Stimulated activated effector memory CD8-positive, alpha-beta T cell treated with anti-CD3 and anti-CD28 coated beads, Interleukin-12 subunit alpha, Interleukin-12 subunit beta, amount 100 ng/mL, for 72 hours (primary cell): ENCODE data around the gene FNIP1.
"Not testable (repeated sequence)": the region's sequence is repeated elsewhere in the genome, so short reads cannot be mapped to it uniquely, and the experiment has no call there.

Experiments
- ATAC-seq: fragments of 150-1000 bp; cut with Tn5 transposase; 2 replicates; pipeline ENCODE4 v1.10.0; 2021
- DNase-seq, 2 donors: peaks; one replicate each; pipeline ENCODE4 v3.0.0; 2021 to 2022; ENCODE audit warnings: low spot score in 2 of 2
- H3K27ac Mint-ChIP-seq: one replicate; pipeline ENCODE4 v1.8.0; 2022; ENCODE audit warnings: mild to moderate bottlenecking, mixed read lengths
- H3K36me3 Mint-ChIP-seq: one replicate; pipeline ENCODE4 v1.8.0; 2022; ENCODE audit warnings: mild to moderate bottlenecking, mixed read lengths
- H3K4me1 Mint-ChIP-seq: one replicate; pipeline ENCODE4 v1.8.0; 2022; ENCODE audit warnings: mixed read lengths
- H3K4me3 Mint-ChIP-seq: one replicate; pipeline ENCODE4 v1.8.0; 2022; ENCODE audit warnings: mild to moderate bottlenecking, mixed read lengths
- H3K9me3 Mint-ChIP-seq: one replicate; pipeline ENCODE4 v1.8.0; 2022; ENCODE audit warnings: mixed read lengths

FNIP1 gene

DNA sequence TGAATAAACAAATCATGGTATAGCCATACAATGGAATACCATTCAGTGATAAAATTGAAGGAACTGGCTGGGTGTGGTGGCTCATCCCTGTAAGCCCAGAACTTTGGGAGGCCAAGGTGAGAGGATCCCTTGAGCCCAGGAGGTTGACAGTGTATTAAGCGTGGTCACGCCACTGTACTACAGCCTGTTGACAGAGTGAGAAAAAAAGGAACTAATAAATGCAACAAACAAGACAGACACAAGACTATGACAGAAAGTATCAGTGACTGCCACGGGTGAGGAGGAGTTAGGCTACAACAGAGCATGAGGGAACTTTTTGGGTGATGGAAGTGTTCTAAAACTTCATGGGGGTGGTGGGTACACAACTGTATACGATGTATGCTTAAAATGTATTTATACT is 2.2 kb downstream of the FNIP1 start:
- Mint-ChIP-seq H3K36me3 (peaks cover 15% of the 10 kb centered on the region), H3K4me1 (peaks cover 23% of the 10 kb centered on the region), H3K27ac (no peak overlapping the region), H3K4me3 (peak overlapping the region; percentile 92), H3K9me3 (no peaks in the 10 kb centered on the region)
- no peak for DNase-seq
- no peak for ATAC-seq

DNA sequence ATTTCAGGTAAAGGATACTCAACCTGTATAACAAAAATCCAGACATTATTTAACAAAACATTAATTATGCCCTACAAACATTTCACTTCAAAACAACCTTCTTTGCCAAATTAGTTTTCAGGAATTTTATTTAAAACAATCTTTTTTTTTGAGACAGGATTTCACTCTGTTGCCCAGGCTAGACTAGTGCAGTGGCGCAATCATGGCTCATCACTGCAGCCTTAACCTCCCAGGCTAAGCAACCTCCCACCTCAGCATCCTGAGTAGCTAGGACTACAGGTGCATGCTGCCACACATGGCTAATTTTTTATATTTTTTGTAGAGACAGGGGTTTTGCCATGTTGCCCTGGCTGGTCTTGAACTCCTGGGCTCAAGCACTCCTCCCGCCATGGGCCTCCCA is 3.9 kb downstream of the FNIP1 start:
- ATAC-seq (no peak), DNase-seq (no peak)
- peaks cover 15% of the 10 kb centered on the region for H3K36me3 Mint-ChIP-seq
- peaks cover 30% of the 10 kb centered on the region for H3K4me1 Mint-ChIP-seq
- no peaks in the 10 kb centered on the region for H3K9me3 Mint-ChIP-seq
- H3K4me3 Mint-ChIP-seq, result no peak overlapping the region
- no peak overlapping the region for H3K27ac Mint-ChIP-seq

GRCh38 chr5:131791866-131792265 is 5.0 kb downstream of the FNIP1 start:
- Mint-ChIP-seq H3K27ac (no peak overlapping the region), H3K9me3 (no peaks in the 10 kb centered on the region), H3K4me1 (peaks cover 40% of the 10 kb centered on the region), H3K36me3 (peaks cover 12% of the 10 kb centered on the region), H3K4me3 (no peak overlapping the region)
- ATAC-seq (no peak), DNase-seq (no peak)

- H3K9me3 Mint-ChIP-seq, result no peaks in the 10 kb centered on the region
- H3K4me1 Mint-ChIP-seq, result peaks cover 34% of the 10 kb centered on the region
- peaks cover 10% of the 10 kb centered on the region for H3K36me3 Mint-ChIP-seq
- H3K27ac Mint-ChIP-seq, result no peak overlapping the region
- ATAC-seq (no peak), DNase-seq (no peak)
- H3K4me3 Mint-ChIP-seq, result no peak overlapping the region
Observed at GRCh38 chr5:131790550-131790949, 6.3 kb downstream of the FNIP1 start.

DNA sequence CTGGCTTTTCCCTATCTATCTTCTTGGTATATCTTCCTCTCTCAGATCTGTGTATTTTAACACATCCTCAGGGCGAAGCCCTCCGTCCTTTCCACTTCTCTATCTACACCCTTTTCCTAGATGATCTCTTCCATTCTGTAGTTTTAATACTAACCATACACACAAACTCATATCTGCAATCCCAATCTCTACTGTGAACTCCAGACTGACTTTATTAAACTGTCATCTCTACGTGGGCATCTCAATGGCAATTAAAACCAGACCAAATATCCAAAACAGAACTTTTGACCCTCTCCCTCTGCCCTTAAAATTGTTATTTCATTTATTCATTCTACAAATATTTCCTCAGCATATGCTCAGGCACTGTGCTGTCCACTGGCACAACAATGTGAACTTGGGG is 7.1 kb downstream of the FNIP1 start:
- DNase-seq, result no peak
- ATAC-seq, result no peak
- no peak overlapping the region for H3K4me3 Mint-ChIP-seq
- no peaks in the 10 kb centered on the region for H3K9me3 Mint-ChIP-seq
- H3K4me1 Mint-ChIP-seq, result peaks cover 26% of the 10 kb centered on the region
- H3K27ac Mint-ChIP-seq, result no peak overlapping the region
- peaks cover 10% of the 10 kb centered on the region for H3K36me3 Mint-ChIP-seq

GRCh38 chr5:131787736-131788135 is 9.1 kb downstream of the FNIP1 start:
- H3K4me1 Mint-ChIP-seq, result peaks cover 32% of the 10 kb centered on the region
- H3K9me3 Mint-ChIP-seq, result no peaks in the 10 kb centered on the region
- H3K4me3 Mint-ChIP-seq, result no peak overlapping the region
- H3K27ac Mint-ChIP-seq, result no peak overlapping the region
- DNase-seq (no peak), ATAC-seq (no peak)
- H3K36me3 Mint-ChIP-seq, result peaks cover 8% of the 10 kb centered on the region

- Mint-ChIP-seq H3K4me1 (peaks cover 35% of the 10 kb centered on the region), H3K9me3 (no peaks in the 10 kb centered on the region), H3K36me3 (peaks cover 2% of the 10 kb centered on the region), H3K4me3 (no peak overlapping the region), H3K27ac (no peak overlapping the region)
- ATAC-seq (no peak), DNase-seq (no peak)
Observed at GRCh38 chr5:131786900-131787692, 9.7 kb downstream of the FNIP1 start.

DNA sequence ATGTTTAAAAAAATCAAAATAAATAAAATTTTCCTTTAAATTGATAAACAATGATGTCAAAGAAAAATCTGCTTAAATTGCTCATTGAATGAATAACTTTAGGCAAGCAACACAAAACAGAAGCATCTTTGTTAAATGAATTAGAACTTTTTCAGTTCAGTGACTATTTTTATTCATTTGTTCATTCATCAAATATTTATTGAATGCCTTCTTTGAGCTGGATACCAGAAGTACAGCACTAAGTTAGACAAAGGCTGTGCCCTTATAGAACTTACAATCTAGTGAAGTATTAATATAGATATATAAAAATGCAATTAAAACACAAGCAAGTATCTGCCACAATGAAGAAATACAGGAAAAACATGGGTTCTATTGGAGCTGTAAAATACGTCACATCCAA is 10.8 kb downstream of the FNIP1 start:
- no peaks in the 10 kb centered on the region for H3K9me3 Mint-ChIP-seq
- DNase-seq, result no peak
- H3K4me3 Mint-ChIP-seq, result no peak overlapping the region
- H3K36me3 Mint-ChIP-seq, result no peaks in the 10 kb centered on the region
- H3K4me1 Mint-ChIP-seq, result peaks cover 44% of the 10 kb centered on the region
- no peak for ATAC-seq
- no peak overlapping the region for H3K27ac Mint-ChIP-seq

DNA sequence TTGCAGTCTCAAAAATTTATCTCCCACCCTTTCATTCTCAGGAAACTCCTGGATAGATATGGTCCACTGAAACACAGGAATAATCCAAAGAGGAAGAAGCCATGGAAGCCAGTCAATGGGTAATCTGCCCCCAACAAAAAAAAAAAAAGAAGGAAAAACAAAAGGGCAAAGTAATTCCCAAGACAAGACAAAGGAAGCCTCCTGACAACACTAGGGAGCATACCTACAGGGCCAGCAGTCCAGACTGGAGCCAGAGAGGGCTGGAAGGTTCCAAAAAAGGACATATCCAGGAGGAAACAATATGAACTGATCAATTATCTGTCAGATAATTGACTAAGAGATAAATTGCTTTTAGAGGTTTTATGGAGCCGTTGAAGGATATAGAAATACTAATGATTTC is 12.9 kb downstream of the FNIP1 start:
- H3K4me3 Mint-ChIP-seq, result no peak overlapping the region
- H3K36me3 Mint-ChIP-seq, result no peaks in the 10 kb centered on the region
- DNase-seq (no peak), ATAC-seq (no peak)
- H3K4me1 Mint-ChIP-seq, result peaks cover 44% of the 10 kb centered on the region
- no peaks in the 10 kb centered on the region for H3K9me3 Mint-ChIP-seq
- peak overlapping the region; percentile 20 for H3K27ac Mint-ChIP-seq

- H3K27ac Mint-ChIP-seq, result peak overlapping the region; percentile 20
- ATAC-seq (no peak), DNase-seq (no peak)
- no peak overlapping the region for H3K4me3 Mint-ChIP-seq
- no peaks in the 10 kb centered on the region for H3K36me3 Mint-ChIP-seq
- H3K4me1 Mint-ChIP-seq, result peaks cover 44% of the 10 kb centered on the region
- no peaks in the 10 kb centered on the region for H3K9me3 Mint-ChIP-seq
Observed at GRCh38 chr5:131783357-131783756, 13.5 kb downstream of the FNIP1 start.

- H3K36me3 Mint-ChIP-seq, result no peaks in the 10 kb centered on the region
- no peak overlapping the region for H3K4me3 Mint-ChIP-seq
- DNase-seq (no peak), ATAC-seq (no peak)
- peaks cover 39% of the 10 kb centered on the region for H3K4me1 Mint-ChIP-seq
- H3K27ac Mint-ChIP-seq, result peak overlapping the region; percentile 20
- H3K9me3 Mint-ChIP-seq, result no peaks in the 10 kb centered on the region
Observed at GRCh38 chr5:131782717-131783116, 14.1 kb downstream of the FNIP1 start.

DNA sequence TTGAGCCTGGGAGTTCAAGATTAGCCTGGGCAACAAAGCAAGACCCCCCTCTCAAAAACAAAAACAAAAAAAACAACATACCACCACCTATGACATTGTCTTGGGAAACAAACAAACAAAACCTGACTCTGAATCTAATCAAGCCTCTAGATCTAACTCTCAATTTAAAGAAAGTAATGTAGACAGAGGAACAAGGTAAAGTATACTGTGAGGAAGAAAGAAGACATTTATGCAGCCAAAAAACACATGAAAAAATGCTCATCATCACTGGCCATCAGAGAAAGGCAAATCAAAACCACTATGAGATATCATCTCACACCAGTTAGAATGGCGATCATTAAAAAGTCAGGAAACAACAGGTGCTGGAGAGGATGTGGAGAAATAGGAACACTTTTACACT is 18.7 kb downstream of the FNIP1 start:
- not testable (repeated sequence) for H3K36me3 Mint-ChIP-seq, ATAC-seq, H3K9me3 Mint-ChIP-seq, H3K27ac Mint-ChIP-seq, H3K4me3 Mint-ChIP-seq, DNase-seq
- peaks cover 20% of the 10 kb centered on the region for H3K4me1 Mint-ChIP-seq

GRCh38 chr5:131776450-131776849 is 20.4 kb downstream of the FNIP1 start:
- no peaks in the 10 kb centered on the region for H3K9me3 Mint-ChIP-seq
- no peak overlapping the region for H3K4me3 Mint-ChIP-seq
- no peaks in the 10 kb centered on the region for H3K36me3 Mint-ChIP-seq
- ATAC-seq (no peak), DNase-seq (no peak)
- H3K4me1 Mint-ChIP-seq, result peaks cover 9% of the 10 kb centered on the region
- H3K27ac Mint-ChIP-seq, result no peak overlapping the region

- no peaks in the 10 kb centered on the region for H3K36me3 Mint-ChIP-seq
- no peak overlapping the region for H3K27ac Mint-ChIP-seq
- H3K9me3 Mint-ChIP-seq, result no peaks in the 10 kb centered on the region
- no peaks in the 10 kb centered on the region for H3K4me1 Mint-ChIP-seq
- DNase-seq, result no peak
- no peak for ATAC-seq
- H3K4me3 Mint-ChIP-seq, result no peak overlapping the region
Observed at GRCh38 chr5:131774652-131775367, 22.0 kb downstream of the FNIP1 start.

DNA sequence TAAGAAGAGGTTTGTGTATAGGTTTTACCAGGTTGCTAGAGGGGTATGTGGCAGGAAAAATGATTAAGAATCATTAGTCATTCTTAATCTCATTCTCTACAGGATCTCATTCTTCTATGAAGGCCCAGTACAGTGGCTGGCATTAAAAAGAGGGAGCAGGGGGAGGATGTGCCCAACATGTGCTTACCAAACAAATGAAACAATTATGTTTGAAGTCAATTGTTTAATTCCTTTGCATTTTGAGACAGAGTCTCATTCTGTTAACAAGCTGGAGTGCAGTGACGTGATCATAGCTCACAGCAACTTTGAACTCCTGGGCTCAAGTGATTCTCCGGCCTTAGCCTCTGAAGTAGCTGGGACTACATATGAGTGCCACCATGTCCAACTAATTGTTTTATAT is 23.0 kb downstream of the FNIP1 start:
- Mint-ChIP-seq H3K4me1 (no peaks in the 10 kb centered on the region), H3K4me3 (no peak overlapping the region), H3K27ac (no peak overlapping the region), H3K36me3 (no peaks in the 10 kb centered on the region), H3K9me3 (no peaks in the 10 kb centered on the region)
- ATAC-seq, result no peak
- DNase-seq, result no peak

DNA sequence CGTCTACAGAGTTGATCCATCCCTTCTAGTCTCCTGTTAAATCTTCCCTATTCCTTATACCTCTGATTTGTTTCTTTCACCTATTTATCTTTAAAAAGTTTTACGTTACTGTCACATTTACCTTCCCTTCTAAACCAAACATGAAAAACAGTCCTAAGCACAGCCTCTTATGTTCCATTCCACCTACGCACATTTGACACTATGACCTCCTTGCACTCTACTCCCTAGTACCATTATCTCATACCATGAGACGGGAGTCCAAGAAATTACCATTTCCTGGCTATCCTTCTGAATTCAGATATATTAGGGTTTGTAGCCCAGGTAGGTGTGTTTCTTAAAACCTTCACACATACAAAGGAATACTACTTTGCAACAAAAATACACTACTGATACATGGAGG is 25.1 kb downstream of the FNIP1 start:
- H3K27ac Mint-ChIP-seq, result no peak overlapping the region
- peaks cover 5% of the 10 kb centered on the region for H3K4me1 Mint-ChIP-seq
- no peak for DNase-seq
- no peaks in the 10 kb centered on the region for H3K9me3 Mint-ChIP-seq
- no peaks in the 10 kb centered on the region for H3K36me3 Mint-ChIP-seq
- ATAC-seq, result no peak
- no peak overlapping the region for H3K4me3 Mint-ChIP-seq
